Stimulated activated naive CD8-positive, alpha-beta T cell treated with anti-CD3 and anti-CD28 coated beads, Interleukin-15, Interleukin-2, amounts not matched to agents 100 ng/mL and 50 ng/mL, for 24 hours (primary cell): Measurements from ENCODE around the gene PKP4.
"Not testable (repeated sequence)": the region's sequence is repeated elsewhere in the genome, so short reads cannot be mapped to it uniquely, and the experiment has no call there.

Source experiments
- H3K27ac Mint-ChIP-seq: one replicate; pipeline ENCODE4 v1.8.0; 2021; ENCODE audit warnings: mild to moderate bottlenecking, mixed read lengths
- H3K27me3 Mint-ChIP-seq: one replicate; pipeline ENCODE4 v1.8.0; 2021; ENCODE audit warnings: mixed read lengths
- H3K36me3 Mint-ChIP-seq: one replicate; pipeline ENCODE4 v1.8.0; 2021; ENCODE audit warnings: low read depth, mixed read lengths
- H3K4me1 Mint-ChIP-seq: one replicate; pipeline ENCODE4 v1.8.0; 2021; ENCODE audit warnings: low read depth, mixed read lengths
- H3K4me3 Mint-ChIP-seq: one replicate; pipeline ENCODE4 v1.8.0; 2021; ENCODE audit warnings: mild to moderate bottlenecking, mixed read lengths
- H3K9me3 Mint-ChIP-seq: one replicate; pipeline ENCODE4 v1.8.0; 2021; ENCODE audit warnings: mixed read lengths

Gene PKP4

DNA sequence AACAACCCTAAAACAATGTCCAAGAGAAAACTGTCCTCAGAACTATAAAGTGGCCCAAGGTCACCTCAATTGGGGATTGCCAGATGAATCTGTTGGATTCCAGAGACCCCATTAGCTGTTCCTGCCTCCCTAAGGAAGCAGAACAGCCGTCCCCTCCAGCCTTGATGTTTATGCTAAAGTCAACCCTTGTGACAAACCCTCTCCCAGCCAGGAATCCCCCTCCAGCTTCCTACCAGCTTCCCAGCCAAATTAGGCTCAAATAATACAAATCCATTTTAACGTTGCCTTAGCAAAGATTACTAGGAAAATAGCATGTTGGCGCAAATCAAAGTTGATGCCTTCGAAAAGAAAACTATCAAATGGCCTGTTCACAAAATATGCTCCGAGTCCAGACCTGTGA is 232.6 kb downstream of the PKP4 start:
- H3K36me3 Mint-ChIP-seq = no peaks in the 10 kb centered on the region
- no peak overlapping the region for H3K4me3 Mint-ChIP-seq
- H3K4me1 Mint-ChIP-seq = no peaks in the 10 kb centered on the region
- no peak overlapping the region for H3K27ac Mint-ChIP-seq
- peaks cover 3% of the 10 kb centered on the region for H3K27me3 Mint-ChIP-seq
- no peaks in the 10 kb centered on the region for H3K9me3 Mint-ChIP-seq

DNA sequence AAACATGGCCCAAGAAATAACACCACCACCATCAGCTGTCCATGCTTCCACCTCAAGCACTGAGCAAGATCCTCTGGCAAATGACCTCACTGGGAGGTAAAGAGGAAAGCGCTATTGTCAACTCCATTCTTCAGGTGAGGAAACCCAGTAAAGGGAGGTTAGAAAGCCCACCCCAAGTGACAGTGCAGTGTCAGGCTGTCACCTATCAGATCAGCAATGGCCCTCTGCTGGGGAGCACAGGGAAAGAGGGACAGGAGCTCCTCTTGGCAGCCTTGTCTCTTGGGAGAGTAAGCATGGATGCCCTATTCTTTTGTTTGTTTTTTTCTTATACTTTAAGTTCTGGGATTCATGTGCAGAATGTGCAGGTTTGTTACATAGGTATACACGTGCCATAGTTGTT is 234.1 kb downstream of the PKP4 start:
- Mint-ChIP-seq H3K4me1 (no peaks in the 10 kb centered on the region), H3K4me3 (no peak overlapping the region), H3K27me3 (peaks cover 3% of the 10 kb centered on the region), H3K9me3 (no peaks in the 10 kb centered on the region), H3K36me3 (no peaks in the 10 kb centered on the region), H3K27ac (no peak overlapping the region)

DNA sequence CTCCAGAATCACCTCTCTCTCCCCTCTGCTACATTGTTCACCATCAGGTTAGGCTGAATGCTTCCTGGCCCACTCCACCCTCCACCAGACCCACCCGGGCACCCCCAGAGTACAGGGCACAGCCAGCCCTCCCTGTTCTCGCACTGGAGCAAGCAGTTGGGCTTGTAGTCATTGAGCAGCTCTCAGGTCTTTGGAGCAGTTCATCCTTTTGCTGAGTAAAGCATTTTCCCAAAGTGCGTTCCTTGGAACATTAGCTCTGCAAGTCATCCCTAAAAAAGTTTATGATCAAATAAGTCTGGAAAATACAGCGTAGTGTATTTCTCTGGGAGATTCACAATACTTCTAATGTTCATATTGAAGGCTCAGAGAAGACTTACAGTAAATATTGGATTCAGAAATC is 234.9 kb downstream of the PKP4 start:
- Mint-ChIP-seq H3K27me3 (peaks cover 3% of the 10 kb centered on the region), H3K4me3 (no peak overlapping the region), H3K4me1 (no peaks in the 10 kb centered on the region), H3K36me3 (no peaks in the 10 kb centered on the region), H3K9me3 (no peaks in the 10 kb centered on the region), H3K27ac (no peak overlapping the region)

DNA sequence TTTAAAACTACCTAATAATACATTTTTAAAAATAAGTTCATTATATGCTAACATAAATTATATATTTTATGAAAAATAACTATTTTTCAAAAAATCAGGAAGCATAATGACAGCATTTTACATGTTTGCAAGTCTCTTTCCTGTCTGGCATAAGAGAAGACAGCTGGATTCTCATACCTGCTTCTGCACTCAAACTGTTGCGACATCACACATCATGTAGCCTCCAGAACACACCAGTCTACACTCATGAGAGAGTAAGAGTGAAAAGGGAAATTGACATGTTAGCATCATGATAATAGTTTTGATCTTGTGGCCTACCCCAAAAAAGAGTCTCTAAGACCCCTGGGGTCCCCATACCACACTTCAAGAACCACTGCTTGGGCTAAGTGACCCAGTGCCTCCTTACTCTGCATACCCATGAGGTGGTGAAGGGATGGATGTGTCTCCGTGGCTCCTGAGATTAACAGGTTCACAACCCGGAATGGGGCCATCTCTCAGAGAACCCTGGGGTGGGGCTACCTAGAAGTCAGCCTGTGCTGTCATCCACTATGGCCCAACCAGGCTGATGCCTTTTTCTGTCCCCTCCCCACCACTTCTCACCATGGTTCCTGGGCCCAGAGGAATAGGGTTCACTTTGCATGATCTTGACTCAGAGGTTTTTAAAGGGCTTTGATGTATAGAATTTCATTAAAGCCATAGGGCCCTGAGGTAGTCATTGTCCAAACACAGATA is 235.8 kb downstream of the PKP4 start:
- H3K4me3 Mint-ChIP-seq = no peak overlapping the region
- no peaks in the 10 kb centered on the region for H3K4me1 Mint-ChIP-seq

DNA sequence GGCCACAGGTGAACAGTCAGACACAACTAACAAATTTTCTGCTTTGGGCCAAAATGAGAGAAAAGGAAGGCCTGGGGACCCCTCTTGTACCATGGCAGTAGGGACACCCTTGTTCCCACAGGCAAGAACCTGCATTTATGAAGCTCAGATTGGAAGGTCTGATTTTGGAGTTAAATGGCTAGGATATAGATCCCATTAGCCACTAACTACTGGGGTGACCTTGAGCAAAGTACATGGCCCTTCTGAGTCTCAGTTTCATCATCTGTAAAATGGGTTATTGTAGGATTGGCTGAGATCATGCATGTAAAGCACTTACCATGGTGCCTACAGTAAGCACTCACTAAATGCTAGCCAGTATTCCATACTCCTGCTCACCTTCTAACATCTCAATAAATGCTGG is 236.7 kb downstream of the PKP4 start:
- H3K27ac Mint-ChIP-seq = no peak overlapping the region
- H3K36me3 Mint-ChIP-seq = no peaks in the 10 kb centered on the region
- H3K4me1 Mint-ChIP-seq = no peaks in the 10 kb centered on the region
- no peak overlapping the region for H3K4me3 Mint-ChIP-seq
- H3K9me3 Mint-ChIP-seq = peaks cover 4% of the 10 kb centered on the region
- peaks cover 9% of the 10 kb centered on the region for H3K27me3 Mint-ChIP-seq

More for the DNA sequence above, 235.8 kb downstream of the PKP4 start:
- Mint-ChIP-seq H3K27ac (no peak overlapping the region), H3K27me3 (peaks cover 9% of the 10 kb centered on the region), H3K36me3 (no peaks in the 10 kb centered on the region), H3K9me3 (peaks cover 4% of the 10 kb centered on the region)

DNA sequence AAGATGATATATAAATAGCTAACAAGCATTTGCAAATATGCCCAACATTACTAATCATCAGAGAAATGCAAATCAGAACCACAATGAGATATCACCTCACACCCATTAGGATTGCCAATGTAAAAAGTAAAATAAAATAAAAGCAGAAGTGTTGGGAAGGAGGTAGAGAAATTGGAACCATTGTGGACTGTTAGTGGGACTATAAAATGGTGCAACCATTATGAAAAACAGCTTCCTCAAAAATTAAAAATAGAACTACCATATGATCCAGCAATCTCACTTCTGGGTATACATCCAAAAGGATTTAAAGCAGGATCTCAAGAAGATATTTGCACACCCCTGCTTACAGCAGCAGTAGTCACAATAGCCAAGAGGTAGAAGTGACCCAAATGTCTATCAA is 238.6 kb downstream of the PKP4 start:
- no peak overlapping the region for H3K4me3 Mint-ChIP-seq
- no peaks in the 10 kb centered on the region for H3K4me1 Mint-ChIP-seq

DNA sequence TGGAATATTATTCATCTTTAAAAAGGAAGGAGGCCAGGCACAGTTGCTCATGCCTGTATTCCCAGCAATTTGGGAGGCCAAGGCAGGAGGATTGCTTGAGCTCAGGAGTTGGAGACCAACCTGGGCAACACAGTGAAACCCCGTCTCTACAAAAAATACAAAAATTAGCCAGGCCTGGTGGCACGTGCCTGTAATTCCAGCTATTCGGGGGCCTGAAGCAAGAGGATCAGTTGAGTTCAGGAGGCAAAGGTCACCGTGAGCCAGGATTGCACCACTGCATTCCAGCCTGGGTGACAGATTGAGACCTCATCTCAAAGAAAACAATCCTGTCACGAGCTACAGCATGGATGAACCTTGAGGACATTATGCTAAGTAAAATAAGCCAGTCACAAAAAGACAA is 239.0 kb downstream of the PKP4 start:
- H3K36me3 Mint-ChIP-seq, H3K4me1 Mint-ChIP-seq, H3K4me3 Mint-ChIP-seq, H3K27ac Mint-ChIP-seq, H3K27me3 Mint-ChIP-seq, H3K9me3 Mint-ChIP-seq: not testable (repeated sequence)

More for the DNA sequence above, 238.6 kb downstream of the PKP4 start:
- H3K9me3 Mint-ChIP-seq = peaks cover 4% of the 10 kb centered on the region
- peaks cover 5% of the 10 kb centered on the region for H3K27me3 Mint-ChIP-seq
- H3K27ac Mint-ChIP-seq = no peak overlapping the region
- no peaks in the 10 kb centered on the region for H3K36me3 Mint-ChIP-seq

DNA sequence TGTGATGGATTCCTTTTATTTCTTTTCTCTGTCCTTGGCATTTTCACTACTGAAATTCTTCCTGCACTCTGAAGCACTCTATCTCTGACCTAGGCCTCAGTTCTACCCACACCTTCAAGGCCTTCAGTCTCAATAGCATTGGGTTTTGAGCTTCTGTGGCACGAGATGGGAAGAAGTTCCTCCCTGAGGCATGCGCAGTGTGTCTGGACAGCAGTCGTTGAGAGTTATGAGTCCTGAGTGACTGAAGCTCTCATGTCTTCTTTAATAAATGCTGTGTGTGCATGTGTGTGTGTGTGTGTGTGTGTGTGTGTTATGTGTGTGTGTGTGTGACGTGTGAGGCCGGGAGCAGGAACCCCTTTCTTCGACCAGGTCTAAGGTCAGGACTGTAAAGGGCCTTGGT is 242.6 kb downstream of the PKP4 start:
- peaks cover 11% of the 10 kb centered on the region for H3K27me3 Mint-ChIP-seq
- H3K36me3 Mint-ChIP-seq = no peaks in the 10 kb centered on the region
- no peaks in the 10 kb centered on the region for H3K4me1 Mint-ChIP-seq
- no peak overlapping the region for H3K27ac Mint-ChIP-seq
- H3K4me3 Mint-ChIP-seq = no peak overlapping the region
- peaks cover 4% of the 10 kb centered on the region for H3K9me3 Mint-ChIP-seq

DNA sequence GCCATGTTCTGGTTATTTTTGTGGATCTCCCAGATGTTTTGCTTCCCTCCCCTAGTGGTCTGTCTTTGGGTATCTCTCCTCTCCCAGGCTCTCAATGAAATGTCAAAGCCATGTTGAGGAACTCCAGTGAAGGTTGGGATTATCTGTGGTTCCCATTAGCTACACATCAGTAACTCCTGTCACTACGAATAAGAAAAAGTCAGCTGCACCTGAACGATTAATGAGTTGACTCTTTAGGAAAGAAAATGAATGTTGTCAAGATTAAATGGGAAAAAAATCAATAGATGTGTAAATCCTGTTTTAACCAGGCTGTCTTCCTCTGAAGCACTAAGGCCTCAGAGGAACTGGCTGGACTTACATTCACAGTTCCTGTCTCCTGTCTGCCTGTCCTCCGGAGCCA is 244.3 kb downstream of the PKP4 start:
- H3K27ac Mint-ChIP-seq = no peak overlapping the region
- H3K9me3 Mint-ChIP-seq = peaks cover 12% of the 10 kb centered on the region
- H3K36me3 Mint-ChIP-seq = no peaks in the 10 kb centered on the region
- no peak overlapping the region for H3K4me3 Mint-ChIP-seq
- H3K4me1 Mint-ChIP-seq = no peaks in the 10 kb centered on the region
- H3K27me3 Mint-ChIP-seq = peaks cover 11% of the 10 kb centered on the region

DNA sequence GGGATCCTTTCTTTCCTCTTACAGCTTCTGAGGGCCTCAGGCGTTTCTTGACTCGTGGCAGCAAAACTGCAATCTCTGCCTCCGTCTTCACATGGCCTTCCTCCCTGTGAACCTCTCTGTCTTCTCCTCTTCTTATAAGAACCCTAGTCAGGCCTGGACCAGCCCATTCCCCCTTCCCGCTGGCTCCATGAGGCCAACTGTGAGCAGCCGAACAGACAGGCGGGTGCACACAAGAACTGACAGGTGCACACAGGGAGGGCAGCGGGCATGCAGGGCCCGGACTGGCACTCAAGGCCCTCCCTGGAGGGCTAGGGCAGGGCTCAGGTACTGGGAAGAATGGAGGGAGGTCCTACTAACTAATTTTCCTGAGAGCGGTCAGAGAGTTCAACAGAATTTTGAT is 246.0 kb downstream of the PKP4 start:
- Mint-ChIP-seq H3K27ac (no peak overlapping the region), H3K36me3 (no peaks in the 10 kb centered on the region), H3K4me3 (no peak overlapping the region), H3K4me1 (no peaks in the 10 kb centered on the region), H3K27me3 (peaks cover 5% of the 10 kb centered on the region), H3K9me3 (peaks cover 8% of the 10 kb centered on the region)

DNA sequence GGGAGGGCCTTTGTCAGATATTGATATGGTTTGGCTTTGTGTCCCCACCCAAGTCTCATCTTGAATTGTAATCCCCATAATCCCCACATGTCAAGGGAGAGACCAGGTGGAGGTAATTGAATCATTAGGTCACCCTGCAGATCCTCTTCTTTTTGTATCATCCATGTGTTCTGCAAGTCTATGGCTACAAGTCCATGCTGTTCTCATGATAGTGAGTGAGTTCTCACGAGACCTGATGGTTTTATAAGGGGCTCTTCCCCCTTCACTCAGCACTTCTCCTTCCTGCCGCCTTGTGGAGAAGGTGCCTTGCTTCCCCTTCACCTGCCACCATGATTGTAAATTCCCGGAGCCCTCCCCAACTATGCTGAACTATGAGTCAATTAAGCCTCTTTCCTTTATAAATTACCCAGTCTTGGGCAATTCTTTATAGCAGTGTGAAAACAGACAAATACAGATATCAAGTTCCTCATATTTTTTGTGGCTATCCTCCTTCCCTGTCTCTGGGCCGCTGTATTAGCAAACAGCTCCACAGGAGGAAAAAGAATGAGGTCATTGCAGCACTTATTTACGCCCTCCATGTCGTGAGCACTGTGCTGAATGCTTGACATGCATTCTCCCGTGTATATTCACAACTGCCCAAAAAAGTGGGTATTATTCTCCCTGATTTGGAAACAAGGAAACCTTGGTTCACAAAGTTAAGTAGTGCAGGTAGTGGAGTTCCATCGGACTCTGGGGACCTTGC is 248.1 kb downstream of the PKP4 start:
- not testable (repeated sequence) for H3K4me3 Mint-ChIP-seq, H3K27ac Mint-ChIP-seq, H3K9me3 Mint-ChIP-seq, H3K4me1 Mint-ChIP-seq, H3K36me3 Mint-ChIP-seq, H3K27me3 Mint-ChIP-seq

DNA sequence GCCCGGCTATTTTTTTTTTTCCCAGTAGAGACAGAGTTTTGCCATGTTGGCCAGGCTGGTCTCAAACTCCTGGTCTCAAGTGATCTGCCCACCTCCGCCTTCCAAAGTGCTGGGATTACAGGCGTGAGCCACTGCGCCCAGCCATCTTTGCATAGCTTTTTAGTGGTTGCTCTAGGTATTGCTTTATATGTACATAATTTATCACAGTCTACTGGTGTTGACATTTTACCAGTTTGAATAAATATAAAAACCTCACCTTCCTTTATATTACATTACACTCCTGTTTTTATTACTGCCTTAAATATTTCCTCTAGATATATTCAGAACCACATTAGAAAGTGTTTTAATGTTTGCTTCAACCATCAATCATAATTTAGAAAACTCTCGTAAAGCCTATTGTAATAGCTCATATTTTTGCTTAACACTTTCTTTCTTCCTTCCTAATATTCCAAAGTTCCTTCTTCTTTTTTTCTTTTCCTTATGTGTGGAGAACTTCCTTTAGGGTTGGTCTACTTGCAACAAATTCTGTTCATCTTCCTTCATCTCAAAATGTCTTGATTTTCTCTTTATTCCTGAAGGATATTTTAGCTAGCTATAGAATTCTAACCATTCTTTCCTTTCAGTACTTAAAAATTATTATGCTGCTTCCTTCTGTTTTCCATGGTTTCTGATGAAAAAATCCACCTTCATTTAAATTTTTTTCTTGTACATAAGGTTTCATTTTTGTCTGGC is 256.2 kb downstream of the PKP4 start:
- Mint-ChIP-seq H3K4me1 (no peaks in the 10 kb centered on the region), H3K9me3 (peaks cover 14% of the 10 kb centered on the region), H3K27me3 (peaks cover 16% of the 10 kb centered on the region), H3K4me3 (no peak overlapping the region), H3K27ac (no peak overlapping the region), H3K36me3 (no peaks in the 10 kb centered on the region)

DNA sequence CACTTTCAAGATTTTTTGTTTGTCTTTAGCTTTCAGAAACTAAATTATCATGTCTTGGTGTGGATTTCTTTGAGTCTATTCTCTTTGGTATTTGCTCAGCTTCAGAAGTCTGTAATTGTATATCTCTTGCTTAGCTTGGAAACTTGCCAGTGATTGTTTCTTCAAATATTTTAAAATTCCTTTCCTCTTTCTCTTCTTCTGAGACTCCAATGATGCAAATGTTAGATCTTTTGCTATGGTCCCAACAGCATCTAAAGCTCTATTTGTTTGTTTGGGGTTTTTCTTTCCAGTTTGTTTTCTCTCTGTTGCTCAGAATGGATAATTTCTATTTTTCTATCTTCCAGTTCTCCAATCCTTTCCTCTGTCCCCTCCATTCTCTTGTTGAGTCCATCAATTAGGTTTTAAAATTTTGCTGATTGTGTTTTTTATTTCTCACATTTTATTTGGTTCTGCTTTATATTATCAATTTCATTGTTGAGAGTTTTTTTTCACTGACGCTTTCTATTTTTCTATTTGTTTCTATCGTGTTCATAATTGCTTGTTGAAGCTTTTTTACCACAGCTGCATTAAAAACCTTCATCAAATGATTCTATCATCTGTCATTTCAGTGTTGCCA is 256.9 kb downstream of the PKP4 start:
- H3K4me3 Mint-ChIP-seq = no peak overlapping the region
- no peaks in the 10 kb centered on the region for H3K36me3 Mint-ChIP-seq
- peaks cover 14% of the 10 kb centered on the region for H3K9me3 Mint-ChIP-seq
- H3K27ac Mint-ChIP-seq = no peak overlapping the region
- no peaks in the 10 kb centered on the region for H3K4me1 Mint-ChIP-seq
- peaks cover 16% of the 10 kb centered on the region for H3K27me3 Mint-ChIP-seq

DNA sequence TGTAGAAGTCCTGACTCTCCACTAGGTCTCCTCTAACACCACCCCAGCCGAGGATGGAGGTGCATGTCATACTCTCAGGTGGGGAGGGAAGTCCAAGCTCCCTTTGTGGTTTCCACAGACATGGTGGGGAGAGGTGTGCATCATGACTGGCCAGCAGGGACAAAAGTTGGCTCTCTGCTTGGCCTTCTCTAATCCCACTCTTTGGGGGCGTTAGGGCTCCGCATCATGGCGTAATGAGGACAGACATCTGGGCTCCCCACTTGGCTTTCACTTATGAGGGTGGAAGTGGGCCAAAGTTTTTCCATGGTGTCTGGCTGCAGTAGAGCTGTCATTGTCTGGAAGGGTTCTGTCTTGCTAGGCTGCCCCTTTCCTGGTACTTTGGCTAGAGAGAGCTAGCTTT is 257.7 kb downstream of the PKP4 start:
- no peaks in the 10 kb centered on the region for H3K4me1 Mint-ChIP-seq
- H3K36me3 Mint-ChIP-seq = no peaks in the 10 kb centered on the region
- no peak overlapping the region for H3K4me3 Mint-ChIP-seq
- H3K9me3 Mint-ChIP-seq = peaks cover 14% of the 10 kb centered on the region
- peaks cover 16% of the 10 kb centered on the region for H3K27me3 Mint-ChIP-seq
- H3K27ac Mint-ChIP-seq = no peak overlapping the region

DNA sequence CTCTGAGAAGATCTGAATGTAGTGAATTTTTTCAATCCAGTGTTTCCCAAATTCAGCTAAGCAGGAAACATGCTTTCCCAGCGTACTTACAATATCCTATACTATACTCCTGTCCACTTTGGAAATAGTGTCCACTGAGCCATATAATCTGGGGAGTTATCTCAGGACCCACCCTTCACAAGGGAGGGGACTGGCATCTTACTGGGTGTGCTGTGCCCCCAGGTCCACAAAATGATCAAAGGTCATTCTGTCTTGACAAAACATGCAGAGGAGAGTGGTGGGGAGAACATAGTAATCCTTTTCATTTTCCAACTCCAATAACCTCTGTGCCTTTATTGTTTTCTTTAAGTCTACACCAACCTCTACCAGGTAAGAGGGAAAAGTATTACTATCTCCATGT is 258.6 kb downstream of the PKP4 start:
- peaks cover 16% of the 10 kb centered on the region for H3K27me3 Mint-ChIP-seq

More for the DNA sequence above, 258.6 kb downstream of the PKP4 start:
- H3K27ac Mint-ChIP-seq = no peak overlapping the region
- H3K4me3 Mint-ChIP-seq = no peak overlapping the region
- H3K4me1 Mint-ChIP-seq = no peaks in the 10 kb centered on the region
- no peaks in the 10 kb centered on the region for H3K36me3 Mint-ChIP-seq
- H3K9me3 Mint-ChIP-seq = peaks cover 14% of the 10 kb centered on the region
